HepG2 (cell line): ENCODE measurements around the gene ACTL7B. TPM values are rescaled to one million over a fixed set of nuclear protein-coding genes. Genes with fewer than 3 reads are reported as not detected.

Source experiments
- EP300 ChIP-seq, 3 experiments: sonication (generic) in 1 of 3; formaldehyde crosslinking in 1 of 3; IDR thresholded peaks; 2 replicates each; pipeline versions ENCODE4 v1.5.1 to v1.6.1; 2011 to 2020; ENCODE audit warnings: low read depth in 2 of 3, low read length in 2 of 3, borderline replicate concordance in 1 of 3, improper control_type of control experiment in 1 of 3, mild to moderate bottlenecking in 1 of 3, missing genetic modification reagents in 1 of 3, moderate library complexity in 1 of 3
- FLYWCH1 ChIP-seq: sonication (generic); formaldehyde crosslinking; IDR thresholded peaks from 2 replicates; pipeline ENCODE4 v1.8.1; 2023; ENCODE audit warnings: mild to moderate bottlenecking, missing genetic modification reagents
- GFI1 ChIP-seq: sonication (generic); formaldehyde crosslinking; IDR thresholded peaks from 2 replicates; pipeline ENCODE4 v1.5.0; 2020; ENCODE audit warnings: missing genetic modification reagents, mild to moderate bottlenecking, borderline replicate concordance
- KAT7 ChIP-seq: IDR thresholded peaks from 2 replicates; pipeline ENCODE4 v1.6.1; 2018; ENCODE audit warnings: borderline replicate concordance, missing compliant biosample characterization
- KDM4B ChIP-seq: sonication (generic); formaldehyde crosslinking; IDR thresholded peaks from 2 replicates; pipeline ENCODE4 v1.4.0; 2020; ENCODE audit warnings: missing genetic modification reagents
- KDM5A ChIP-seq: fragments of 200-600 bp; sonication (generic); IDR thresholded peaks from 2 replicates; pipeline ENCODE4 v1.7.0; 2018; ENCODE audit warnings: antibody characterized with exemption, mild to moderate bottlenecking, low read length, borderline replicate concordance
- MED1 ChIP-seq: sonication (generic); formaldehyde crosslinking; IDR thresholded peaks from 2 replicates; pipeline ENCODE4 v1.4.0; 2020; ENCODE audit warnings: missing genetic modification reagents
- MXI1 ChIP-seq: IDR thresholded peaks from 3 replicates; pipeline ENCODE4 v1.6.1; 2012; ENCODE audit warnings: low read depth, low read length, inconsistent platforms, borderline replicate concordance
- NKX3-1 ChIP-seq: sonication (generic); formaldehyde crosslinking; IDR thresholded peaks from 2 replicates; pipeline ENCODE4 v1.5.0; 2020; ENCODE audit warnings: missing genetic modification reagents
- NR2F2 ChIP-seq: IDR thresholded peaks from 2 replicates; pipeline ENCODE4 v1.6.1; 2012; ENCODE audit warnings: low read depth, inconsistent platforms, borderline replicate concordance
- PAXIP1 ChIP-seq: sonication (generic); formaldehyde crosslinking; conservative IDR thresholded peaks from 2 replicates; pipeline ENCODE4 v1.4.0; 2020; ENCODE audit warnings: mild to moderate bottlenecking, missing genetic modification reagents, moderate library complexity
- SMARCC2 ChIP-seq: fragments of 450-650 bp; IDR thresholded peaks from 2 replicates; pipeline ENCODE4 v1.6.1; 2017; ENCODE audit warnings: antibody characterized with exemption, mild to moderate bottlenecking
- ZIK1 ChIP-seq: sonication (generic); formaldehyde crosslinking; IDR thresholded peaks from 2 replicates; pipeline ENCODE4 v1.5.0; 2020; ENCODE audit warnings: mild to moderate bottlenecking, low read depth, missing genetic modification reagents, borderline replicate concordance
- ZNF276 ChIP-seq: sonication (generic); formaldehyde crosslinking; IDR thresholded peaks from 2 replicates; pipeline ENCODE4 v1.4.0; 2020; ENCODE audit warnings: mild to moderate bottlenecking, low read depth, missing genetic modification reagents
- ZNF3 ChIP-seq: IDR thresholded peaks from 2 replicates; pipeline ENCODE4 v1.7.0; 2017; ENCODE audit warnings: inconsistent platforms
- ZNF460 ChIP-seq: sonication (generic); formaldehyde crosslinking; IDR thresholded peaks from 2 replicates; pipeline ENCODE4 v1.5.1; 2020; ENCODE audit warnings: missing genetic modification reagents, mild to moderate bottlenecking, borderline replicate concordance
- ZNF598 ChIP-seq: sonication (generic); formaldehyde crosslinking; IDR thresholded peaks from 2 replicates; pipeline ENCODE4 v1.5.1; 2020; ENCODE audit warnings: mild to moderate bottlenecking, missing genetic modification reagents, borderline replicate concordance
- ZNF83 ChIP-seq: sonication (generic); formaldehyde crosslinking; IDR thresholded peaks from 2 replicates; pipeline ENCODE4 v1.4.0; 2020; ENCODE audit warnings: missing genetic modification reagents, mild to moderate bottlenecking, borderline replicate concordance
- ZSCAN29 ChIP-seq: sonication (generic); formaldehyde crosslinking; conservative IDR thresholded peaks from 2 replicates; pipeline ENCODE4 v1.4.0; 2020; ENCODE audit warnings: mild to moderate bottlenecking, missing genetic modification reagents
- polyA plus RNA-seq, 8 experiments: library from polyadenylated mRNA; depleted of rRNA in 3 of 8; stranded (reverse) in 7 of 8; unstranded in 1 of 8; fragments of >200 nt; fragmentation: Illumina TruSeq in 4 of 8; extraction: Trizol in 4 of 8; gene quantifications; 2 replicates each; pipeline versions ENCODE4 v1.2.1 to v1.2.3, GENCODE V29; 2011 to 2016; ENCODE audit warnings: low read depth in 4 of 8, missing spikeins in 1 of 8, mixed read lengths in 1 of 8; ENCODE audit not compliant: insufficient read depth in 1 of 8
- total RNA-seq, 5 experiments: library from RNA; depleted of rRNA; stranded (reverse); fragments of >200 nt; fragmentation: Illumina TruSeq; extraction: Trizol; gene quantifications; 2 replicates each; pipeline ENCODE4 v1.2.3, GENCODE V29; 2016; ENCODE audit warnings: low read depth in 1 of 5
- TF ChIP-seq, protein P1 (sequence below): sonication (generic); formaldehyde crosslinking; IDR thresholded peaks from 2 replicates; pipeline ENCODE4 v1.8.0; 2022; ENCODE audit warnings: mild to moderate bottlenecking, missing genetic modification reagents, borderline replicate concordance
- TF ChIP-seq, protein P2 (sequence below): sonication (generic); formaldehyde crosslinking; IDR thresholded peaks from 2 replicates; pipeline ENCODE4 v1.4.0; 2020; ENCODE audit warnings: missing genetic modification reagents, mild to moderate bottlenecking, borderline replicate concordance

Gene ACTL7B
- total and polyA plus RNA-seq, 2 of the 13 experiments (the other 11 are each of a cell fraction or from before 2014, with no cell fraction given), result 0.07 to 0.11 TPM

GRCh38 chr9:108852079-108852478, 3.7 kb downstream of the ACTL7B start (continued):
- no peak for TF ChIP-seq KAT7
- TF ChIP-seq ZSCAN29 (CRISPR knock-in tag), result no peak
- TF ChIP-seq GFI1 (CRISPR knock-in tag), result 0 out of 2 replicates have a peak, but pooled peaks have one; percentile 35
- TF ChIP-seq NR2F2, result peak; percentile 68
- TF ChIP-seq MED1 (CRISPR knock-in tag), result no peak
- TF ChIP-seq KDM4B (CRISPR knock-in tag), result no peak
- TF ChIP-seq FLYWCH1, result no peak
- TF ChIP-seq ZIK1 (CRISPR knock-in tag), result no peak
- TF ChIP-seq ZNF460 (CRISPR knock-in tag), result no peak
- peak in 1 of 2 experiments; percentile 49; a peak in 2 of 4 replicates for TF ChIP-seq EP300 (IDR thresholded peaks at IDR 0.05; ENCODE audit: low read depth in 2 of 2, low read length in 2 of 2)
- no peak for TF ChIP-seq EP300 (CRISPR knock-in tag; IDR thresholded peaks at IDR 0.05; ENCODE audit: borderline replicate concordance)
- no peak for TF ChIP-seq ZNF83 (CRISPR knock-in tag)
- TF ChIP-seq PAXIP1, result peak; percentile 36; the same call in 1 of the 2 replicates
- no peak for TF ChIP-seq MXI1
- TF ChIP-seq, protein P1, sequence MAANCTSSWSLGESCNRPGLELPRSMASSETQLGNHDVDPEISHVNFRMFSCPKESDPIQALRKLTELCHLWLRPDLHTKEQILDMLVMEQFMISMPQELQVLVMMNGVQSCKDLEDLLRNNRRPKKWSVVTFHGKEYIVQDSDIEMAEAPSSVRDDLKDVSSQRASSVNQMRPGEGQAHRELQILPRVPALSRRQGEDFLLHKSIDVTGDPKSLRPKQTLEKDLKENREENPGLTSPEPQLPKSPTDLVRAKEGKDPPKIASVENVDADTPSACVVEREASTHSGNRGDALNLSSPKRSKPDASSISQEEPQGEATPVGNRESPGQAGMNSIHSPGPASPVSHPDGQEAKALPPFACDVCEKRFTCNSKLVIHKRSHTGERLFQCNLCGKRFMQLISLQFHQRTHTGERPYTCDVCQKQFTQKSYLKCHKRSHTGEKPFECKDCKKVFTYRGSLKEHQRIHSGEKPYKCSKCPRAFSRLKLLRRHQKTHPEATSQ, result no peak
- no peak for TF ChIP-seq ZNF3
- TF ChIP-seq ZNF276, result no peak
- no peak for TF ChIP-seq KDM5A
- no peak for TF ChIP-seq SMARCC2
- TF ChIP-seq ZNF598 (CRISPR knock-in tag), result no peak
- TF ChIP-seq, protein P2, sequence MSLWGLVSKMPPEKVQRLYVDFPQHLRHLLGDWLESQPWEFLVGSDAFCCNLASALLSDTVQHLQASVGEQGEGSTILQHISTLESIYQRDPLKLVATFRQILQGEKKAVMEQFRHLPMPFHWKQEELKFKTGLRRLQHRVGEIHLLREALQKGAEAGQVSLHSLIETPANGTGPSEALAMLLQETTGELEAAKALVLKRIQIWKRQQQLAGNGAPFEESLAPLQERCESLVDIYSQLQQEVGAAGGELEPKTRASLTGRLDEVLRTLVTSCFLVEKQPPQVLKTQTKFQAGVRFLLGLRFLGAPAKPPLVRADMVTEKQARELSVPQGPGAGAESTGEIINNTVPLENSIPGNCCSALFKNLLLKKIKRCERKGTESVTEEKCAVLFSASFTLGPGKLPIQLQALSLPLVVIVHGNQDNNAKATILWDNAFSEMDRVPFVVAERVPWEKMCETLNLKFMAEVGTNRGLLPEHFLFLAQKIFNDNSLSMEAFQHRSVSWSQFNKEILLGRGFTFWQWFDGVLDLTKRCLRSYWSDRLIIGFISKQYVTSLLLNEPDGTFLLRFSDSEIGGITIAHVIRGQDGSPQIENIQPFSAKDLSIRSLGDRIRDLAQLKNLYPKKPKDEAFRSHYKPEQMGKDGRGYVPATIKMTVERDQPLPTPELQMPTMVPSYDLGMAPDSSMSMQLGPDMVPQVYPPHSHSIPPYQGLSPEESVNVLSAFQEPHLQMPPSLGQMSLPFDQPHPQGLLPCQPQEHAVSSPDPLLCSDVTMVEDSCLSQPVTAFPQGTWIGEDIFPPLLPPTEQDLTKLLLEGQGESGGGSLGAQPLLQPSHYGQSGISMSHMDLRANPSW (CRISPR knock-in tag), result no peak
- no peak for TF ChIP-seq NKX3-1
